NAMALWA (cell line): ENCODE results near the gene CYB5R2.

ENCODE experiments used
- DNase-seq: peaks from one replicate; pipeline ENCODE4 v3.0.0-alpha.2; 2015; ENCODE audit warnings: low spot score

The CYB5R2 gene

GRCh38 chr11:7672960-7673723 is at the start of gene CYB5R2:
CYB5R2 (minus strand) TSS chr11:7673500; CDS start chr11:7672825, 675 bp downstream.
- no peak for DNase-seq

GRCh38 chr11:7714786-7715185 is 41.5 kb upstream of the CYB5R2 start:
- DNase-seq = peak; percentile 7

GRCh38 chr11:7706377-7706776 is 33.1 kb upstream of the CYB5R2 start, which contains the start of gene OVCH2:
OVCH2 (minus strand) TSS chr11:7706477; CDS start chr11:7706394, 83 bp downstream.
- no peak for DNase-seq

- no peak for DNase-seq
These were observed 30.4 kb upstream of the CYB5R2 start for GRCh38 chr11:7703740-7704139.

- no peak for DNase-seq
These were observed 23.1 kb upstream of the CYB5R2 start for GRCh38 chr11:7696424-7696823.

GRCh38 chr11:7694235-7694634 is 20.9 kb upstream of the CYB5R2 start:
- no peak for DNase-seq

- no peak for DNase-seq
These were observed 19.1 kb upstream of the CYB5R2 start for GRCh38 chr11:7692426-7692825.

GRCh38 chr11:7691759-7692350 is 18.6 kb upstream of the CYB5R2 start:
- no peak for DNase-seq

GRCh38 chr11:7690648-7691047 is 17.3 kb upstream of the CYB5R2 start:
- DNase-seq = peak; percentile 51

GRCh38 chr11:7689239-7689638 is 15.9 kb upstream of the CYB5R2 start:
- DNase-seq = no peak

GRCh38 chr11:7688238-7688826 is 15.0 kb upstream of the CYB5R2 start:
- DNase-seq = peak; percentile 69

GRCh38 chr11:7687386-7687785 is 14.1 kb upstream of the CYB5R2 start:
- no peak for DNase-seq

- no peak for DNase-seq
These were observed 13.5 kb upstream of the CYB5R2 start for GRCh38 chr11:7686761-7687160.

GRCh38 chr11:7683571-7683970 is 10.3 kb upstream of the CYB5R2 start:
- no peak for DNase-seq

GRCh38 chr11:7677796-7678201 is 4.5 kb upstream of the CYB5R2 start:
- DNase-seq = peak; percentile 24

GRCh38 chr11:7677071-7677470 is 3.8 kb upstream of the CYB5R2 start:
- DNase-seq = no peak

GRCh38 chr11:7675631-7676030 is 2.3 kb upstream of the CYB5R2 start:
- DNase-seq = no peak

GRCh38 chr11:7673724-7674434 is 579 bp upstream of the CYB5R2 start:
- no peak for DNase-seq

- no peak for DNase-seq
These were observed 882 bp downstream of the CYB5R2 start for GRCh38 chr11:7672276-7672959.

- no peak for DNase-seq
These were observed 1.7 kb downstream of the CYB5R2 start for GRCh38 chr11:7671347-7672215.

- no peak for DNase-seq
These were observed 2.7 kb downstream of the CYB5R2 start for GRCh38 chr11:7670641-7671040.
